ENCODE measurements around the gene FIGNL1. TPM values are rescaled to one million over a fixed set of nuclear protein-coding genes. Genes with fewer than 3 reads are reported as not detected.

Gene FIGNL1
- total RNA-seq, 1 donor from 2014 or later, result 5.5 TPM

GRCh38 chr7:50425318-50425717, 24.8 kb downstream of the FIGNL1 start:
- TF ChIP-seq CTCF (IDR thresholded peaks at IDR 0.05), result no peak
- Histone ChIP-seq H3K27me3 (no peaks in the 10 kb centered on the region), H3K27ac (no peak overlapping the region), H3K4me1 (no peaks in the 10 kb centered on the region), H3K4me3 (no peak overlapping the region), H3K36me3 (no peaks in the 10 kb centered on the region), H3K9me3 (no peaks in the 10 kb centered on the region)
- intact Hi-C loops (cut with DNase I), result no loop called here
- DNase-seq, result no peak
- ATAC-seq, result no peak

GRCh38 chr7:50423860-50424259, 26.3 kb downstream of the FIGNL1 start:
- no peaks in the 10 kb centered on the region for H3K36me3 ChIP-seq
- no peaks in the 10 kb centered on the region for H3K9me3 ChIP-seq
- TF ChIP-seq CTCF (IDR thresholded peaks at IDR 0.05), result no peak
- no peaks in the 10 kb centered on the region for H3K4me1 ChIP-seq
- ATAC-seq (no peak), DNase-seq (no peak)
- H3K4me3 ChIP-seq, result no peak overlapping the region
- intact Hi-C loops (cut with DNase I), result no loop called here
- no peaks in the 10 kb centered on the region for H3K27me3 ChIP-seq
- H3K27ac ChIP-seq, result no peak overlapping the region

- H3K27ac ChIP-seq, result no peak overlapping the region
- no peaks in the 10 kb centered on the region for H3K27me3 ChIP-seq
- no peaks in the 10 kb centered on the region for H3K4me1 ChIP-seq
- intact Hi-C loops (cut with DNase I), result no loop called here
- ATAC-seq, result no peak
- no peak for TF ChIP-seq CTCF (IDR thresholded peaks at IDR 0.05)
- H3K36me3 ChIP-seq, result no peaks in the 10 kb centered on the region
- H3K4me3 ChIP-seq, result no peak overlapping the region
- DNase-seq, result no peak
- H3K9me3 ChIP-seq, result no peaks in the 10 kb centered on the region
Observed at GRCh38 chr7:50422858-50423257, 27.3 kb downstream of the FIGNL1 start.

- H3K4me3 ChIP-seq, result no peak overlapping the region
- intact Hi-C loops (cut with DNase I), result no loop called here
Observed at GRCh38 chr7:50421043-50421442, 29.1 kb downstream of the FIGNL1 start.

GRCh38 chr7:50418526-50419290, 31.4 kb downstream of the FIGNL1 start:
- DNase-seq (no peak), ATAC-seq (no peak)
- TF ChIP-seq CTCF (IDR thresholded peaks at IDR 0.05), result no peak
- H3K4me3 ChIP-seq, result no peak overlapping the region
- no peaks in the 10 kb centered on the region for H3K27me3 ChIP-seq
- H3K27ac ChIP-seq, result no peak overlapping the region
- intact Hi-C loops (cut with DNase I), result no loop called here
- no peaks in the 10 kb centered on the region for H3K36me3 ChIP-seq
- H3K4me1 ChIP-seq, result no peaks in the 10 kb centered on the region
- no peaks in the 10 kb centered on the region for H3K9me3 ChIP-seq

More at GRCh38 chr7:50421043-50421442, 29.1 kb downstream of the FIGNL1 start:
- H3K9me3 ChIP-seq, result no peaks in the 10 kb centered on the region
- no peak for DNase-seq
- TF ChIP-seq CTCF (IDR thresholded peaks at IDR 0.05), result no peak
- H3K27ac ChIP-seq, result no peak overlapping the region
- ATAC-seq, result no peak
- H3K36me3 ChIP-seq, result no peaks in the 10 kb centered on the region
- no peaks in the 10 kb centered on the region for H3K4me1 ChIP-seq
- H3K27me3 ChIP-seq, result no peaks in the 10 kb centered on the region
